ENCODE results near the gene PWP1. TPM values are rescaled to one million over a fixed set of nuclear protein-coding genes. Genes with fewer than 3 reads are reported as not detected.
A peak's percentile ranks its signal among the peaks of the same experiment; 100 is the strongest.

PWP1 gene
- total and polyA plus RNA-seq, 10 of the 15 experiments (the other 5 are each of a cell fraction or from before 2014, with no cell fraction given), result 42.4 to 283 (median 84.6) TPM

DNA sequence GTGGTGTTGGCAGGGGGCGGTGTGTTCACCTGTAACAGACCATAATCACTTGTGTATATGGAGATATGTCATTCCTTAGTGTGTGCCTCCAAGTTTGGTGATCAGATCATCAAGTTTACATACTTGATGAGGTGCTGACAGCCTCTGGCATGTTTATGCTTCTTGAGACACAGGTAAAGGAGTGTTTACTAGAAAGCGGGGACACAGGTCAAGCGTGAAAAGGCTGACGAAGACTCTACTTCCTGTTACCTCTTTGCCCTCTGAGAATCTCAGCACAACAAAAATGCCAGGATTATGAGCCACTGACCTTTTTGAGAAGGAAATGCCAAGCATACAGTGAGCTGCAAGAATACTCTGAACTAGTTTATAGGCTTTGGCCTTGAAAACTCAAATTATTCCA, 45.8 kb downstream of the PWP1 start (continued):
- TF ChIP-seq NKRF (conservative IDR thresholded peaks at IDR 0.05) (no peak), SRF (IDR thresholded peaks at IDR 0.05; ENCODE audit: low read depth in 2 of 2, low read length in 2 of 2) (no peak), PAX5 (IDR thresholded peaks at IDR 0.05; ENCODE audit: borderline replicate concordance, low read depth, low read length) (no peak), HCFC1 (IDR thresholded peaks at IDR 0.05; ENCODE audit: low read length) (no peak)

- SMC1A ChIA-PET (ENCODE audit: uncharacterized antibody, unreplicated experiment), result interaction anchor here (0.9 to 1.1 kb wide), 2 partner anchors 18 to 154 kb away, joined by 3 read pairs; no protein-coding TSS in a partner anchor
- CTCF ChIA-PET, result interaction anchor here (0.6 to 1.2 kb wide), 2 partner anchors 37 to 823 kb away, joined by 3 to 4 read pairs; no protein-coding TSS in a partner anchor
- intact Hi-C loops (cut with micrococcal nuclease; ENCODE audit: unreplicated experiment) (no loop called here), in situ Hi-C loops (cut with MboI) (no loop called here)
- no peaks in the 10 kb centered on the region for H3K27me3 ChIP-seq (replicated peaks in 1 of 2; ENCODE audit: control insufficient read depth in 2 of 2, insufficient read depth in 2 of 2, low read length in 1 of 2)
- 100% methylated on average over 3 of the region's 3 CpGs for WGBS (ENCODE audit: insufficient coverage, insufficient replicate concordance, low lambda C conversion rate, missing lambda C conversion rate)
- RAD21 ChIA-PET (ENCODE audit: unreplicated experiment), result no interaction called here
- DNase-seq (ENCODE audit: low read depth, low spot score), result no peak
- no peak for FAIRE-seq
- H3K9ac ChIP-seq (ENCODE audit: control insufficient read depth, insufficient read depth, low read length), result no peak overlapping the region
- no peak for ATAC-seq
- H3K79me2 ChIP-seq (ENCODE audit: control insufficient read depth, insufficient read depth, low read length), result no peaks in the 10 kb centered on the region
- no TSS peak for BruUV-seq (replicated peaks)
- TF ChIP-seq EED (IDR thresholded peaks at IDR 0.05; ENCODE audit: low read depth) (no peak), TAF1 (IDR thresholded peaks at IDR 0.05; ENCODE audit: borderline replicate concordance, low read depth, low read length) (no peak), POLR2A (IDR thresholded peaks at IDR 0.05; ENCODE audit: low read depth, low read length) (0 out of 2 replicates have a peak, but pooled peaks have one; percentile 31)
- no peaks in the 10 kb centered on the region for H4K20me1 ChIP-seq (ENCODE audit: control insufficient read depth, insufficient read depth)
- H3K9me3 ChIP-seq (replicated peaks; ENCODE audit: control insufficient read depth, insufficient read depth, low read length), result no peaks in the 10 kb centered on the region
- H3K27ac ChIP-seq (ENCODE audit: control insufficient read depth, insufficient read depth), result no peak overlapping the region
- no peak overlapping the region for H2AFZ ChIP-seq (ENCODE audit: control insufficient read depth, low read depth, low read length)
- peaks cover 8% of the 10 kb centered on the region for H3K4me1 ChIP-seq (ENCODE audit: control insufficient read depth, insufficient read depth, low read length)
- H3K4me2 ChIP-seq (ENCODE audit: control insufficient read depth, insufficient read depth), result no peak overlapping the region
- H3K4me3 ChIP-seq, result no peak overlapping the region
- POLR2A ChIA-PET, result no interaction called here
- peaks cover 0 to 12% of the 10 kb centered on the region in 2 experiments; a peak in 3 of 4 replicates for H3K36me3 ChIP-seq (ENCODE audit: control insufficient read depth in 2 of 2, insufficient read depth in 2 of 2, low read length in 1 of 2)
Observed at GRCh38 chr12:107732365-107732764, 46.8 kb downstream of the PWP1 start.

All from GM12878 (cell line).